Activated CD4-positive, CD25-positive, alpha-beta regulatory T cell (primary cell): ENCODE data around the gene CHAF1B.
"Not testable (repeated sequence)": the region's sequence is repeated elsewhere in the genome, so short reads cannot be mapped to it uniquely, and the experiment has no call there.

ENCODE experiments used
- DNase-seq, 4 experiments: peaks; one replicate each; lab custom pipeline; 2025; lab: John Stamatoyannopoulos, UW

CHAF1B gene

DNA sequence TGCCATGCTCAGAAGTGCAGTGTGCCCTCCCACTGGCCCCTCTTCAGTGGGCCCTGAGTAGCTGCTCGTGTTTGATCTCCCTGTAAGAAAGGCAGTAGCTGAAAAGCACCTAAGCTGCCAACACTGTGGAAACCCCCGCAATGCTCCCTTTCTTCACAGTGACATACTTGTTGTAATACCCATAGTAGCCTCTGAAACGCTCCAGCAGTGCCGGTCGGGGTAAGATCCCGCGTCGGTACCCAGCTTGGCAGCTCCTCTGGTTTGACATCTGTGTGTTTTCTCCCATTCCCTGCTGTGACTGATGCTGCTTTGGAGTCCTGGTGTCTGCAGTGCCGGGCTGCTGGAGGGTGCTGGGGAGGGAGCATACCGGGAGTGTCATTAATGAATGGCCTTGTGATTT lies 3.6 kb downstream of the CHAF1B start:
- DNase-seq: no peak

DNA sequence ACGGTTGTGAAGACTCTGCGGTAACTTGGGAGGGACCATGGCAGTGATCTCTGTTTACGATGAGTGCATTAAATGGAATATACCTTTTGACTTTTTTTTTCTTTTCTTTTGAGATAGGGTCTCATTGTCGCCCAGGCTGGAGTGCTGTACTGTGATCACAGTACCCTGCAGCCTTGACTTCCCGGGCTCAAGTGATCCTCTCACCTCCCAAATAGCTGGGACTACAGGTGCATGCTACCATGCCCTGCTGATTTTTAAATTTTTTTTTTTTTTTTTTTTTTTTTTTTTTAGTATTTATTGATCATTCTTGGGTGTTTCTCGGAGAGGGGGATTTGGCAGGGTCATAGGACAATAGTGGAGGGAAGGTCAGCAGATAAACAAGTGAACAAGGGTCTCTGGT lies 6.5 kb downstream of the CHAF1B start:
- DNase-seq: not testable (repeated sequence)

- no peak for DNase-seq
Observed at GRCh38 chr21:36395353-36396111, 10.3 kb downstream of the CHAF1B start.

- no peak for DNase-seq
Observed at GRCh38 chr21:36396325-36396724, 11.1 kb downstream of the CHAF1B start.

DNA sequence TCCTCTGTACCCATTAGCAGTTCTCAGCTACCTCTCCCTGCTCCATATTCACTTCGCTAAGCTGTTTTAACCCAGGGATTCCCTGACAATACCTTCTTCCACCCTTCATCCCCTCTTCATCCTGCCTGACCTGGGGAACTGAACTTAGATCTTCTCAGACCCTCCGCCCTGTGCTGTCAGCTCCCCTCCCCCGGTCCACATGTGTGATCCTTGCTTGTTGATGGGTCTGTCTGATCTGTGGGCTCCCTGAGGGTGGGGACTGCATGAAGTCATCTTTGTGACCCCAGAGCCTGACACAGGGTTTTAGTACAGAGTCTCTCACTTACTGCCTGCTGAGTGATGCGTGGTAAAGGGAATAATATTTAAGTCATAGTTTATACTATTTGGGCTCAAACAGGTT lies 11.8 kb downstream of the CHAF1B start:
- DNase-seq: no peak

DNA sequence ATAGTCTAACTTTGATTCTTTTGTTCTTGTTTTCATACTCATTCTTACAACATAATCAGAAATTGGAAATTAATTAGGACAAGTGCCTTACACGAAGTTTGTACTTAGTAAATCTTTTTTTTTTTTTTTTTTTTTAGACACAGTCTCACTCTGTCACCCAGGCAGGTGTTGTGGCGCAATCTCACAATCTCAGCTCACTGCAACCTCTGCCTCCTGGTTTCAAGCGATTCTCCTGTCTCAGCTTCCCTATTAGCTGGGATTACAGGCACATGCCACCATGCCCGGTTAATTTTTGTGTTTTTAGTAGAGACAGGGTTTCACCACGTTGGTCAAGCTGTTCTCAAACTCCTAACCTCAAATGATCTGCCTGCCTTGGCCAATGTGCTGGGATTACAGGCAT lies 12.4 kb downstream of the CHAF1B start:
- DNase-seq: no peak

DNA sequence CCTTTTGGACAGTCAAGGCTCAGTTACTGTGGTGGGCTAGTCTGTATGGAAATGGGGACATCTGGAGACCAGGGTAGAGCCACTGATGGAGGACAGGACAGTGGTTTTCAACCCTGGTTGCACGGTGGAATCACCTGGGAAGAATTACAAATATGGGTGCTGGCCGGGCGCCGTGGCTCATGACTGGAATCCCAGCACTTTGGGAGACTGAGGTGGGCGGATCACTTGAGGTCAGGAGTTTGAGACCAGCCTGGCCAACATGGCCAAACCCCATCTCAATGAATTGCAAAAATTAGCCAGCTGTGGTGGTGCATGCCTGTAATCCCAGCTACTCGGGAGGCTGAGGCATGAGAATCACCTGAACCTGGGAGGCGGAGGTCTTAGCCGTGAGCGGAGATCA lies 14.5 kb downstream of the CHAF1B start:
- DNase-seq: not testable (repeated sequence)

GRCh38 chr21:36400719-36401118 lies 15.5 kb downstream of the CHAF1B start:
- DNase-seq: no peak

GRCh38 chr21:36402339-36402738 lies 17.1 kb downstream of the CHAF1B start:
- no peak for DNase-seq

- no peak for DNase-seq
Observed at GRCh38 chr21:36403713-36404112, 18.5 kb downstream of the CHAF1B start.

GRCh38 chr21:36408568-36408967 lies 23.4 kb downstream of the CHAF1B start:
- no peak for DNase-seq

- DNase-seq: no peak
Observed at GRCh38 chr21:36411301-36411700, 26.1 kb downstream of the CHAF1B start.

GRCh38 chr21:36412916-36413315 lies 27.7 kb downstream of the CHAF1B start:
- DNase-seq: no peak

- DNase-seq: no peak
Observed at GRCh38 chr21:36415375-36415774, 30.2 kb downstream of the CHAF1B start.

- DNase-seq: no peak
Observed at GRCh38 chr21:36419241-36419640, 34.0 kb downstream of the CHAF1B start.

DNA sequence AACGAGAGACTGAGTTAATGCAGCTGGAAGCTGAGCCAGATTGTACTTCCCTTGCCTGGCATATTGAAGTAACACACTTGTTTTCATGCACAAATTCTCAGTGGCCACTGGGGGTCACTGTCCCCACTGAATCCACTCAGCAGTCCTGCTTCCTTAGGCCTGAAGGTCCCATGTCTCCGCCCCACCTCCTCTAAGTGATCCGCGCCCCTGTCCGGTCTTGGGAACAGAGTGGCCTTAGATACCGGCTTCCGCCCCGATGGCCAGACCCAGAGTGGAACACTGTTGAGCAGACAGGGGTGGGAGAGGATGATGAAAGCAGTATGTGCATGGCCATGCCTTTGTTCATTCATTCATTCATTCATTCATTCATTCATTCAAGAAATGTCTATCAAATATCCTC lies 34.8 kb downstream of the CHAF1B start:
- DNase-seq: peak in 1 of 4 experiments; percentile 10

- DNase-seq: no peak
Observed at GRCh38 chr21:36420571-36421339, 35.6 kb downstream of the CHAF1B start.

- DNase-seq: peak in 1 of 4 experiments; percentile 11
Observed at GRCh38 chr21:36422279-36423098, 37.3 kb downstream of the CHAF1B start.

GRCh38 chr21:36423771-36424433 lies 38.7 kb downstream of the CHAF1B start:
- no peak for DNase-seq

GRCh38 chr21:36424592-36424991 lies 39.4 kb downstream of the CHAF1B start:
- DNase-seq: no peak

GRCh38 chr21:36425286-36425685 lies 40.1 kb downstream of the CHAF1B start:
- no peak for DNase-seq

- DNase-seq: no peak
Observed at GRCh38 chr21:36427502-36427901, 42.3 kb downstream of the CHAF1B start.
